GM19372 (cell line): ENCODE measurements around the gene POP7.
"Not testable (repeated sequence)": the region's sequence is repeated elsewhere in the genome, so short reads cannot be mapped to it uniquely, and the experiment has no call there.

ENCODE experiments used
- ATAC-seq: cut with Tn5 transposase; IDR thresholded peaks from one replicate; pipeline ENCODE4 v1.9.1; 2021; ENCODE audit warnings: mild to moderate bottlenecking, low read depth, moderate library complexity; ENCODE audit not compliant: unreplicated experiment

The POP7 gene

GRCh38 chr7:100689230-100690135, 16.4 kb upstream of the POP7 start:
- ATAC-seq = no peak

- ATAC-seq = peak; percentile 38
These were observed 14.0 kb upstream of the POP7 start for GRCh38 chr7:100691676-100692577.

GRCh38 chr7:100692578-100692961, 13.4 kb upstream of the POP7 start:
- ATAC-seq = no peak

- peak; percentile 30 for ATAC-seq
These were observed 12.4 kb upstream of the POP7 start for GRCh38 chr7:100693312-100694097.

- ATAC-seq = peak; percentile 48
These were observed 11.7 kb upstream of the POP7 start, which contains the start of gene GIGYF1 for GRCh38 chr7:100694098-100694745. TSS of gene GIGYF1 (minus strand) at chr7:100694250. CDS start at chr7:100688238, 6,012 bp downstream.

- ATAC-seq = no peak
These were observed 9.8 kb upstream of the POP7 start for GRCh38 chr7:100696123-100696521.

GRCh38 chr7:100699018-100699417, 6.9 kb upstream of the POP7 start:
- no peak for ATAC-seq

- ATAC-seq = not testable (repeated sequence)
These were observed 4.8 kb upstream of the POP7 start for GRCh38 chr7:100701089-100701488.

GRCh38 chr7:100705320-100705752, 585 bp upstream of the POP7 start:
- ATAC-seq = peak; percentile 48

GRCh38 chr7:100706672-100707311, 871 bp downstream of the POP7 start:
- no peak for ATAC-seq

GRCh38 chr7:100708395-100708794, 2.5 kb downstream of the POP7 start:
- no peak for ATAC-seq

GRCh38 chr7:100710452-100710851, 4.5 kb downstream of the POP7 start:
- no peak for ATAC-seq

GRCh38 chr7:100711369-100711768, 5.4 kb downstream of the POP7 start:
- no peak for ATAC-seq

- no peak for ATAC-seq
These were observed 8.8 kb downstream of the POP7 start for GRCh38 chr7:100714725-100715124.

GRCh38 chr7:100717073-100717472, 11.2 kb downstream of the POP7 start:
- not testable (repeated sequence) for ATAC-seq

- ATAC-seq = no peak
These were observed 13.8 kb downstream of the POP7 start for GRCh38 chr7:100719523-100720278.

- ATAC-seq = no peak
These were observed 14.4 kb downstream of the POP7 start, which contains the start of gene EPO for GRCh38 chr7:100720279-100720670. TSS of gene EPO (plus strand) at chr7:100720468. CDS start at chr7:100720981, 513 bp downstream.

- no peak for ATAC-seq
These were observed 15.0 kb downstream of the POP7 start for GRCh38 chr7:100720671-100721504.
